ENCODE measurements around the gene HTR3C.

DNA sequence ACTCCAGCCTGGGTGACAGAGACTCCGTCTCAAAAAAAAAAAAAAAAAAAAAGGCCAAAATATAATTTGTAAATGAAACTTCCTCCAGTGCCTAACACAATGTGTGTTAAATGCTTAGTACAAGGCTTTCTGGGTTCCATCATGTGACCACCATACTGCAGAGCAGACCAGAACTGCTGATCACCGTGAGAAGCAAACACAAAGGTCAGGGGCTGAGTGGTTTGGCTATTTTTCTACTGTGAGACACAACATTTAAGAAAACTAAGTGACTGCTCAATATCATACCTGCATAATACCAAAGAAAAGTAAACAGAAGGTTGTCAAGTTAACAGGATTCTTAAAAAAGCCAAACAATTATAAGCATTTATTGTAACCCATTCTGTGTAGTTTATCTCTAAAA, 48.4 kb upstream of the HTR3C start:
- no peak for TF ChIP-seq POLR2A (IDR thresholded peaks at IDR 0.05)
- TF ChIP-seq, protein P1, sequence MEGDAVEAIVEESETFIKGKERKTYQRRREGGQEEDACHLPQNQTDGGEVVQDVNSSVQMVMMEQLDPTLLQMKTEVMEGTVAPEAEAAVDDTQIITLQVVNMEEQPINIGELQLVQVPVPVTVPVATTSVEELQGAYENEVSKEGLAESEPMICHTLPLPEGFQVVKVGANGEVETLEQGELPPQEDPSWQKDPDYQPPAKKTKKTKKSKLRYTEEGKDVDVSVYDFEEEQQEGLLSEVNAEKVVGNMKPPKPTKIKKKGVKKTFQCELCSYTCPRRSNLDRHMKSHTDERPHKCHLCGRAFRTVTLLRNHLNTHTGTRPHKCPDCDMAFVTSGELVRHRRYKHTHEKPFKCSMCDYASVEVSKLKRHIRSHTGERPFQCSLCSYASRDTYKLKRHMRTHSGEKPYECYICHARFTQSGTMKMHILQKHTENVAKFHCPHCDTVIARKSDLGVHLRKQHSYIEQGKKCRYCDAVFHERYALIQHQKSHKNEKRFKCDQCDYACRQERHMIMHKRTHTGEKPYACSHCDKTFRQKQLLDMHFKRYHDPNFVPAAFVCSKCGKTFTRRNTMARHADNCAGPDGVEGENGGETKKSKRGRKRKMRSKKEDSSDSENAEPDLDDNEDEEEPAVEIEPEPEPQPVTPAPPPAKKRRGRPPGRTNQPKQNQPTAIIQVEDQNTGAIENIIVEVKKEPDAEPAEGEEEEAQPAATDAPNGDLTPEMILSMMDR (IDR thresholded peaks at IDR 0.05): no peak

Data from transverse colon (tissue), 3 donors.